GM12875 (cell line): Measurements from ENCODE around the gene KIF13A.
"Not testable (repeated sequence)": the region's sequence is repeated elsewhere in the genome, so short reads cannot be mapped to it uniquely, and the experiment has no call there.

Source experiments
- H3K4me3 ChIP-seq: one replicate; pipeline ENCODE4 v1.5.1; 2011; ENCODE audit warnings: low read depth, low read length, control low read depth
- CTCF ChIP-seq: IDR thresholded peaks from 2 replicates; pipeline ENCODE4 v1.5.1; 2011; ENCODE audit warnings: low read depth, mild to moderate bottlenecking, control low read depth, inconsistent platforms, low read length, moderate library complexity, borderline replicate concordance; ENCODE audit not compliant: insufficient read depth

KIF13A gene

GRCh38 chr6:18016698-18017097, 29.3 kb upstream of the KIF13A start:
- TF ChIP-seq CTCF: no peak
- H3K4me3 ChIP-seq: no peak overlapping the region

GRCh38 chr6:18016133-18016532, 28.7 kb upstream of the KIF13A start:
- H3K4me3 ChIP-seq: no peak overlapping the region
- TF ChIP-seq CTCF: no peak

GRCh38 chr6:18011287-18011686, 23.9 kb upstream of the KIF13A start:
- TF ChIP-seq CTCF: no peak
- no peak overlapping the region for H3K4me3 ChIP-seq

GRCh38 chr6:18010540-18010939, 23.1 kb upstream of the KIF13A start:
- not testable (repeated sequence) for H3K4me3 ChIP-seq

GRCh38 chr6:18004256-18004985, 17.0 kb upstream of the KIF13A start:
- no peak for TF ChIP-seq CTCF
- no peak overlapping the region for H3K4me3 ChIP-seq

- no peak for TF ChIP-seq CTCF
- H3K4me3 ChIP-seq: no peak overlapping the region
Measured at GRCh38 chr6:17999425-17999824, 12.0 kb upstream of the KIF13A start.

GRCh38 chr6:17998442-17998841, 11.0 kb upstream of the KIF13A start:
- no peak overlapping the region for H3K4me3 ChIP-seq
- TF ChIP-seq CTCF: no peak

- no peak for TF ChIP-seq CTCF
- H3K4me3 ChIP-seq: no peak overlapping the region
Measured at GRCh38 chr6:17998003-17998402, 10.6 kb upstream of the KIF13A start.
